IMR-90 (cell line): ENCODE data around the gene DSCAML1. TPM values are rescaled to one million over a fixed set of nuclear protein-coding genes. Genes with fewer than 3 reads are reported as not detected.

Experiments
- ATAC-seq: fragments of 200-7000 bp; cut with Tn5 transposase; 2 replicates; pipeline ENCODE4 v1.9.1; 2020; ENCODE audit warnings: low read depth, mild to moderate bottlenecking, moderate library complexity
- BruUV-seq: library from RNA; stranded (reverse); fragments of 400-500 nt; replicated peaks from 2 replicates; lab custom pipeline; 2021; lab: Mats Ljungman, UMichigan
- CTCF ChIA-PET: fragments of 300-600 bp; formaldehyde crosslinking; extraction: SDS; loops from one replicate; lab custom pipeline; 2021; ENCODE audit warnings: antibody characterized with exemption; lab: Yijun Ruan, JAX
- POLR2A ChIA-PET: fragments of 300-600 bp; sonication (Branson Sonifier 250); formaldehyde crosslinking; loops from one replicate; lab custom pipeline; 2022; ENCODE audit warnings: antibody characterized with exemption; ENCODE audit not compliant: unreplicated experiment; lab: Charles Lee
- DNase-seq: peaks from one replicate; pipeline ENCODE4 v3.0.0; 2013
- H2AFZ ChIP-seq: replicated peaks from 2 replicates; pipeline ENCODE3; 2013; ENCODE audit warnings: low read length, mild to moderate bottlenecking; ENCODE audit not compliant: poor library complexity
- H2AK5ac ChIP-seq: 2 replicates; pipeline ENCODE4 v1.6.1; 2013; ENCODE audit warnings: low read depth, low read length, inconsistent platforms
- H2AK9ac ChIP-seq: replicated peaks from 2 replicates; pipeline ENCODE3; 2013; ENCODE audit warnings: mild to moderate bottlenecking, low read depth, low read length, moderate library complexity; ENCODE audit not compliant: poor library complexity
- H2BK120ac ChIP-seq: 2 replicates; pipeline ENCODE4 v1.6.1; 2013; ENCODE audit warnings: low read depth, low read length, inconsistent platforms
- H2BK15ac ChIP-seq: 3 replicates; pipeline ENCODE4 v1.6.1; 2013; ENCODE audit warnings: low read depth, low read length, inconsistent platforms
- H2BK20ac ChIP-seq: 2 replicates; pipeline ENCODE4 v1.6.1; 2013; ENCODE audit warnings: low read depth, mild to moderate bottlenecking, inconsistent platforms, low read length, moderate library complexity
- H2BK5ac ChIP-seq: 2 replicates; pipeline ENCODE4 v1.6.1; 2013; ENCODE audit warnings: mild to moderate bottlenecking, low read depth, low read length, inconsistent platforms; ENCODE audit not compliant: poor library complexity, severe bottlenecking
- H3K14ac ChIP-seq: replicated peaks from 2 replicates; pipeline ENCODE4 v1.6.1; 2013; ENCODE audit warnings: low read depth, low read length, inconsistent platforms
- H3K18ac ChIP-seq: 2 replicates; pipeline ENCODE4 v1.6.1; 2013; ENCODE audit warnings: low read depth, low read length, control low read depth
- H3K23ac ChIP-seq: 2 replicates; pipeline ENCODE4 v1.6.1; 2013; ENCODE audit warnings: low read depth, low read length, inconsistent platforms
- H3K27ac ChIP-seq: 2 replicates; pipeline ENCODE4 v1.5.1; 2013; ENCODE audit warnings: mild to moderate bottlenecking, control low read depth, low read length; ENCODE audit not compliant: insufficient read depth
- H3K27me3 ChIP-seq: 2 replicates; pipeline ENCODE4 v1.6.1; 2013; ENCODE audit warnings: low read length; ENCODE audit not compliant: control insufficient read depth, insufficient read depth
- H3K36me3 ChIP-seq: 2 replicates; pipeline ENCODE4 v1.6.1; 2013; ENCODE audit warnings: low read length, mixed read lengths; ENCODE audit not compliant: control insufficient read depth, insufficient read depth
- H3K4ac ChIP-seq: 2 replicates; pipeline ENCODE4 v1.6.1; 2013; ENCODE audit warnings: low read depth, low read length, inconsistent platforms
- H3K4me1 ChIP-seq: 2 replicates; pipeline ENCODE4 v1.6.1; 2013; ENCODE audit warnings: low read length, mixed read lengths; ENCODE audit not compliant: control insufficient read depth, insufficient read depth
- H3K4me2 ChIP-seq: 2 replicates; pipeline ENCODE4 v1.6.1; 2013; ENCODE audit warnings: low read depth, mild to moderate bottlenecking, control low read depth, low read length, moderate library complexity
- H3K4me3 ChIP-seq: 2 replicates; pipeline ENCODE4 v1.5.1; 2013; ENCODE audit warnings: low read depth, mild to moderate bottlenecking, control low read depth, low read length, moderate library complexity; ENCODE audit not compliant: insufficient read depth
- H3K56ac ChIP-seq: 2 replicates; pipeline ENCODE4 v1.6.1; 2013; ENCODE audit warnings: low read length, inconsistent platforms; ENCODE audit not compliant: insufficient read depth; ENCODE audit errors: extremely low read depth
- H3K79me1 ChIP-seq, 2 experiments: 2 replicates each; pipeline ENCODE4 v1.6.1; 2013; ENCODE audit warnings: low read length in 2 of 2, inconsistent platforms in 1 of 2, low read depth in 1 of 2
- H3K9ac ChIP-seq: 2 replicates; pipeline ENCODE4 v1.6.1; 2013; ENCODE audit warnings: low read depth, low read length, control low read depth
- H3K9me1 ChIP-seq: 2 replicates; pipeline ENCODE4 v1.6.1; 2013; ENCODE audit warnings: low read length, inconsistent platforms; ENCODE audit not compliant: insufficient read depth
- H3K9me3 ChIP-seq: 2 replicates; pipeline ENCODE4 v1.6.1; 2013; ENCODE audit warnings: low read length; ENCODE audit not compliant: control insufficient read depth, insufficient read depth
- H4K20me1 ChIP-seq: 2 replicates; pipeline ENCODE4 v1.6.1; 2013; ENCODE audit warnings: low read length, inconsistent platforms; ENCODE audit not compliant: insufficient read depth
- H4K5ac ChIP-seq: 2 replicates; pipeline ENCODE4 v1.6.1; 2013; ENCODE audit warnings: mild to moderate bottlenecking, low read depth, low read length, control low read depth
- H4K8ac ChIP-seq, 2 experiments: 2 replicates each; pipeline ENCODE4 v1.6.1; 2013; ENCODE audit warnings: low read depth in 2 of 2, low read length in 2 of 2, control low read depth in 1 of 2, inconsistent platforms in 1 of 2
- H4K91ac ChIP-seq: 2 replicates; pipeline ENCODE4 v1.6.1; 2013; ENCODE audit warnings: low read depth, low read length, inconsistent platforms; ENCODE audit not compliant: insufficient read depth
- BHLHE40 ChIP-seq: fragments of 150-350 bp; IDR thresholded peaks from 2 replicates; pipeline ENCODE4 v1.6.1; 2016; ENCODE audit warnings: mild to moderate bottlenecking, low read depth, low read length
- FOS ChIP-seq: fragments of 150-350 bp; IDR thresholded peaks from 2 replicates; pipeline ENCODE4 v1.6.1; 2016; ENCODE audit warnings: low read depth, low read length
- MAFK ChIP-seq: IDR thresholded peaks from 2 replicates; pipeline ENCODE4 v1.6.1; 2012; ENCODE audit warnings: low read depth, low read length, improper control_type of control experiment
- MAZ ChIP-seq: IDR thresholded peaks from 2 replicates; pipeline ENCODE4 v1.6.1; 2012; ENCODE audit warnings: low read depth, mild to moderate bottlenecking, low read length, improper control_type of control experiment, moderate library complexity, borderline replicate concordance
- NFE2L2 ChIP-seq: fragments of 150-350 bp; IDR thresholded peaks from 2 replicates; pipeline ENCODE4 v1.6.1; 2016; ENCODE audit warnings: low read depth, mild to moderate bottlenecking, low read length
- POLR2A ChIP-seq: IDR thresholded peaks from 2 replicates; pipeline ENCODE4 v1.6.1; 2012; ENCODE audit warnings: mild to moderate bottlenecking, low read depth, low read length
- RAD21 ChIP-seq: IDR thresholded peaks from 2 replicates; pipeline ENCODE4 v1.6.1; 2012; ENCODE audit warnings: low read length, improper control_type of control experiment
- SMC3 ChIP-seq: fragments of 150-350 bp; IDR thresholded peaks from 2 replicates; pipeline ENCODE4 v1.6.1; 2016; ENCODE audit warnings: low read depth, mild to moderate bottlenecking, antibody characterized with exemption, low read length, moderate library complexity
- WGBS, 2 experiments: methylation state at CpG; one replicate each; pipeline versions ENCODE4 v1.1.5 to v1.1.7; 2013; ENCODE audit warnings: missing lambda C conversion rate in 2 of 2; ENCODE audit not compliant: insufficient read length in 1 of 2; ENCODE audit errors: extremely low coverage in 2 of 2; 5-methylcytosine and 5-hydroxymethylcytosine counted together
- dilution Hi-C: fragments of 300-500 bp; cut with HindIII; formaldehyde crosslinking; loops from one replicate; pipeline ENCODE4 v1.14.3; 2018; ENCODE audit warnings: low sequenced_read_pairs; ENCODE audit not compliant: unreplicated experiment
- in situ Hi-C: fragments of 300-500 bp; cut with MboI; formaldehyde crosslinking; loops from 3 replicates; pipeline ENCODE4 v1.14.3; 2019; ENCODE audit warnings: low sequenced_read_pairs, inconsistent platforms, mixed read lengths
- intact Hi-C: fragments of 100-400 bp; cut with micrococcal nuclease; formaldehyde crosslinking; loops from 2 replicates; pipeline ENCODE4 v1.10.0; 2022
- polyA plus RNA-seq, 3 experiments: library from polyadenylated mRNA; depleted of rRNA; stranded (reverse); fragments of >200 nt; gene quantifications; 2 replicates each; pipeline ENCODE4 v1.2.3, GENCODE V29; 2012; ENCODE audit warnings: low replicate concordance in 1 of 3
- total RNA-seq: library from RNA; depleted of rRNA; stranded (reverse); fragments of >200 nt; gene quantifications from 2 replicates; pipeline ENCODE4 v1.2.3, GENCODE V29; 2012
- TF ChIP-seq, protein P1 (sequence below): fragments of 150-350 bp; IDR thresholded peaks from 2 replicates; pipeline ENCODE4 v1.6.1; 2016; ENCODE audit warnings: low read depth, mild to moderate bottlenecking, low read length, moderate library complexity, borderline replicate concordance

Gene DSCAML1
- total and polyA plus RNA-seq, 2 of the 4 experiments (the other 2 are of a cell fraction) = not detected

DNA sequence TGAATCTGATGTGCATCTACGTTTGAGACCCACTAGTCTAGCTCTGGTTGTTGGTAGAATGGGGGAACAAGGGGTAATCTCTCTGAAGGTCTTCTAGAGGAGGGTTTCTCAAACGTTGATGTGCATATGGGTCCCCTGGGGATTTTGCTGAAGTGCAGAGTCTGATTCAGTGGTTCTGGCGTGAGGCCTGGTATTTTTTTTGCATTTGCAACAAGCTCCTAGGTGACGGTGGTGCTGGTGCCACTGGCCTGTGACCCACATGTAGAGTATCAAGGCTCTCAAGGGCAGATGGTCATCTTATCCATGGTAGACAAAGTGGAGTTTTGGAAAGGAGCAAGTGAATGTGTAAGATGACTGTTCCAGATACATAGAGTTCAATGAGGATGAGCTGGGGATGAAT is 372.2 kb downstream of the DSCAML1 start:
- H3K56ac ChIP-seq = no peak overlapping the region
- no peak overlapping the region for H2AK9ac ChIP-seq
- no TSS peak for BruUV-seq
- H4K20me1 ChIP-seq = no peaks in the 10 kb centered on the region
- H3K18ac ChIP-seq = no peak overlapping the region
- H3K9me1 ChIP-seq = no peaks in the 10 kb centered on the region
- H3K4me3 ChIP-seq = no peak overlapping the region
- no peak overlapping the region for H2AK5ac ChIP-seq
- no peak overlapping the region for H2BK120ac ChIP-seq
- H3K27ac ChIP-seq = no peak overlapping the region
- H4K8ac ChIP-seq = no peak overlapping the region
- in situ Hi-C loops = no loop called here
- H2BK15ac ChIP-seq = no peak overlapping the region
- 23% methylated on average over 3 of the region's 4 CpGs; no CpG with 5 or more reads in 1 of the 2 experiments for WGBS, 2 experiments
- intact Hi-C loops = no loop called here
- no peaks in the 10 kb centered on the region for H3K36me3 ChIP-seq
- no peak overlapping the region for H3K4me2 ChIP-seq
- no peak overlapping the region for H3K9ac ChIP-seq
- no peak overlapping the region for H4K5ac ChIP-seq
- H2AFZ ChIP-seq = no peak overlapping the region
- no peak overlapping the region for H4K91ac ChIP-seq
- DNase-seq (no peak), ATAC-seq (no peak)
- ChIA-PET CTCF (interaction anchor here (0.9 to 2.7 kb wide), 2 partner anchors 20 to 394 kb away, joined by 3 to 16 read pairs; no protein-coding TSS in a partner anchor), POLR2A (no interaction called here)
- H2BK5ac ChIP-seq = no peak overlapping the region
- no peak overlapping the region for H3K14ac ChIP-seq
- peaks cover 31% of the 10 kb centered on the region for H3K27me3 ChIP-seq
- no peaks in the 10 kb centered on the region for H3K4me1 ChIP-seq
- H2BK20ac ChIP-seq = no peak overlapping the region
- H3K9me3 ChIP-seq = no peaks in the 10 kb centered on the region
- dilution Hi-C loops = no loop called here
- H3K23ac ChIP-seq = no peak overlapping the region
- H3K79me1 ChIP-seq = no peaks in the 10 kb centered on the region
- TF ChIP-seq FOS = no peak
- TF ChIP-seq POLR2A = no peak
- TF ChIP-seq, protein P1, sequence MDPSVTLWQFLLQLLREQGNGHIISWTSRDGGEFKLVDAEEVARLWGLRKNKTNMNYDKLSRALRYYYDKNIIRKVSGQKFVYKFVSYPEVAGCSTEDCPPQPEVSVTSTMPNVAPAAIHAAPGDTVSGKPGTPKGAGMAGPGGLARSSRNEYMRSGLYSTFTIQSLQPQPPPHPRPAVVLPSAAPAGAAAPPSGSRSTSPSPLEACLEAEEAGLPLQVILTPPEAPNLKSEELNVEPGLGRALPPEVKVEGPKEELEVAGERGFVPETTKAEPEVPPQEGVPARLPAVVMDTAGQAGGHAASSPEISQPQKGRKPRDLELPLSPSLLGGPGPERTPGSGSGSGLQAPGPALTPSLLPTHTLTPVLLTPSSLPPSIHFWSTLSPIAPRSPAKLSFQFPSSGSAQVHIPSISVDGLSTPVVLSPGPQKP = no peak
- TF ChIP-seq RAD21 = no peak
- no peak for TF ChIP-seq SMC3
- TF ChIP-seq MAFK = no peak
- TF ChIP-seq BHLHE40 = no peak
- TF ChIP-seq MAZ = no peak
- TF ChIP-seq NFE2L2 = no peak
- H3K4ac ChIP-seq = no peak overlapping the region
